Liver (tissue), 3 donors: Measurements from ENCODE around the gene OPHN1.

Experiments used
- CTCF ChIP-seq: fragments of 150-350 bp; IDR thresholded peaks from 2 replicates; pipeline ENCODE4 v1.5.1; 2017; ENCODE audit warnings: improper control_type of control experiment, low read depth, low read length; ENCODE audit not compliant: missing input control
- MAX ChIP-seq: IDR thresholded peaks from 2 replicates; pipeline ENCODE4 v1.6.1; 2016; ENCODE audit warnings: antibody characterized with exemption
- RXRA ChIP-seq, 2 donors: IDR thresholded peaks; 2 replicates each; pipeline ENCODE4 v1.6.1; 2017 to 2018; ENCODE audit warnings: antibody characterized with exemption in 2 of 2, mild to moderate bottlenecking in 1 of 2
- YY1 ChIP-seq: IDR thresholded peaks from 2 replicates; pipeline ENCODE4 v1.6.1; 2016; ENCODE audit warnings: antibody characterized with exemption, mild to moderate bottlenecking
- ZBTB33 ChIP-seq: IDR thresholded peaks from 2 replicates; pipeline ENCODE4 v1.6.1; 2016; ENCODE audit warnings: antibody characterized with exemption
- donor health status: healthy.
- donor health status: healthy.

GRCh38 chrX:68041110-68041509 lies 392.2 kb downstream of the OPHN1 start:
- TF ChIP-seq CTCF (no peak), RXRA (IDR thresholded peaks at IDR 0.05) (no peak), MAX (no peak), YY1 (no peak), ZBTB33 (no peak)
